Stimulated activated CD4-positive, alpha-beta T cell treated with anti-CD3 and anti-CD28 coated beads, Interleukin-12 subunit alpha, Interleukin-12 subunit beta, amount 100 ng/mL, for 48 hours (primary cell): ENCODE results near the gene PCCB.
"Not testable (repeated sequence)": the region's sequence is repeated elsewhere in the genome, so short reads cannot be mapped to it uniquely, and the experiment has no call there.

Source experiments
- DNase-seq, 3 donors: peaks; one replicate each; pipeline ENCODE4 v3.0.0-alpha.2; 2020; ENCODE audit warnings: low read depth in 2 of 3, low spot score in 1 of 3

PCCB gene

DNA sequence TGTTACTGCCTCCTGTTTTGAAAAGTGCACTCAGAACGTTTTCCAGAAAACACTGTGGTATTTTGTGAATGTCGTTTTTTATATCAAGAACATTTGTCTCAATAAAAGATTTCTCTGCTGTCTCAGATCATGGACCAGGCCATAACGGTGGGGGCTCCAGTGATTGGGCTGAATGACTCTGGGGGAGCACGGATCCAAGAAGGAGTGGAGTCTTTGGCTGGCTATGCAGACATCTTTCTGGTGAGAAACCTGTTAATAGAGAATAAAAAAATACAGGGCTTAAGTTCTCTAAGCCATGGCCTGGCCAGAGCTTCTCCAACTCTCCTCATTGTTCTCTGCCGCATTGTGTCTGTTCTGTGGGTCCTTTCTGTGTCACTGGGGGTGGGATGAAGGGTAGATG, 11.7 kb downstream of the PCCB start:
- DNase-seq: no peak

DNA sequence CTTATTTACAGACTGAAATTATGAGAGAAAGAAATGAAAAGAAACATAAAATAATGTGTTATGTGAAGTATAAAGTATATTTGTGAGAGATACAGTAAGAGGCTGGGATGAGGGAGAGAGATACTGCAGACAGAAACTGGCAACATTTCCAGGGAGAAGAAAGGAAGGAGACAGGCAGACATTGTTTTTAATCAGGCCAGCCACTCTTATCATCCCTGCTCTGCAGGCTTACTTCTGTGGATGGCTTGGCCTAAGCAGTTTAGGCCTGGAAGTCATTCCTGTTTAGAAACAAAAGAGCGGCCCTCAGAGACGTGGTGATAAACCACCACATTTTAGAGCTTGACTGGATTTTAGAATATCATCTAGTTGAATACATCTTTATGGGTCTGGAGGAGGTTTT, 12.4 kb downstream of the PCCB start:
- no peak for DNase-seq

DNA sequence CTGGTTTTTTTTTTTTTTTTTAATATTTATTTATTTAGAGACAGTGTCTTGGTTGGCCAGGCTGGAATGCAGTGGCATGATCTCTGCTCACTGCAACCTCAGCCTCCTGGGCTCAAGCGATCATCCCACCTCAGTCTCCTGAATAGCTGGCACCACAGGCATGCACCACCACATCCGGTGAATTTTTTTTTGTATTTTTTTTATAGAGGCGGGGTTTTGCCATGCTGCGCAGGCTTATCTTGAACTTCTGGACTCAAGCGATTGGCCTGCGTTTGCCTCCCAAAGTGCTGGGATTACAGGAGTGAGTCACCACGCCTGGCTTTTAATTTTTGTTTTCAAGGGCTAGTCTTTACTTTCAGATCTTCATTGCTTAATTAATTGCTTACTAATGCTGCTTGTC, 13.1 kb downstream of the PCCB start:
- DNase-seq: no peak

DNA sequence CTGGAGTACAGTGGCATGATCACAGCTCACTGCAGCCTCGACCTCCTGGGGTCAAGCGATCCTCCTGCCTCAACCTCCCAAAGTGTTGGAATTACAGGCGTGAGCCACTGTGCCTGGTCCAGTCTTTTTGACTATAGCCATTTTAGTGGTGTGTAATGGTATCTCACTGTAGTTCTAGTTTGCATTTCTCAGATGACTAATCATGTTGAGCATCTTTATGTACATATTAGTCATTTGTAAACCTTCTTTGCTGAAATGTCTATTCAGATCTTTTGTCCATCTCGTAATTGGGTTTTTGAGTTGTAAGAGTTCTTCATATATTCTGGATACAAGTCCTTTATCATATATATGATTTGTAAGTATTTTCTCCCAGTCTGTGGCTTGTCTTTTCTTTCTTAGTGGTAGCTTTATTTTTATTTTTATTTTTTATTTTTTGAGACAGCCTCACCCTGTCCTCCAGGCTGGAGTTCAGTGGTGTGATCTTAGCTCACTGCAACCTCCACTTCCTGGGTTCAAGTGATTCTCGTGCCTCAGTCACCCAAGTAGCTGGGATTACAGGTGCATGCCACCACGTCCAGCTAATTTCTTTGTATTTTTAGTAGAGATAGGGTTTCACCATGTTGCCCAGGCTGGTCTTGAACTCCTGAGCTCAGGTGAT, 16.5 kb downstream of the PCCB start:
- not testable (repeated sequence) for DNase-seq

DNA sequence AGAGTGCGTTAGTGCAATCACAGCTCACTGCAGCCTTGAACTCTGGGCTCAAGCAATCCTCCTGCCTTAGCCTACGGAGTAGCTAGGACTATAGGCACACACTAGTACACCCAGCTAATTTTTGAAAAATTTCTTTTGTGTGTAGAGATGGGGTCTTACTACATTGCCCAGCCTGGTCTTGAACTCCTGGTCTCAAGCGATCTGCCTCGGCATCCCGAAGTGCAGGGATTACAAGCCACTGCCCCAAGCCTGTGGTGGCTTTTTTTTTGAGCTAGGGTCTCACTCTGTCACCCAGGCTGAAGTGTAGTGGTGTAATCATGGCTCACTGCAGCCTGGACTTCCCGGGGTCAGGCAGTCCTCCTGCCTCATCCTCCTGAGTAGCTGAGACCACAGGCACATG, 17.1 kb downstream of the PCCB start:
- no peak for DNase-seq

DNA sequence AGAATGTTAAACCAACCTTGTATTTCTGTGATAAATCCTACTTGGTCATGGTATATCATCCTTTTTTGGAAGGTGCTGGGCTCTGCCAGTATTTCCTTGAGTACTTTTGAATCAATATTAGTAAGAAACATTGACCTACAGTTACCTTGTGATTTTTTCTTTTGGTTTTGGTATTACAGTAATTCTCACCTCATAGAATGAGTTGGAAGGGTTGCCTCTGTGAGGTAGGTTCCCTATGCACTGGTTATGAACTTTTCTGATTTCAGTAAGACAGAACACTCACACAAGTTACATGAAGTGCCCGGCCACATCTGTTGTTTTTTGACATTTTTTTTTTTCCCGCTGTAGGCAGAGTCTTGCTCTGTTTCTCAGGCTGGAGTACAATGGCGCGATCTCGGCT, 20.0 kb downstream of the PCCB start:
- no peak for DNase-seq

DNA sequence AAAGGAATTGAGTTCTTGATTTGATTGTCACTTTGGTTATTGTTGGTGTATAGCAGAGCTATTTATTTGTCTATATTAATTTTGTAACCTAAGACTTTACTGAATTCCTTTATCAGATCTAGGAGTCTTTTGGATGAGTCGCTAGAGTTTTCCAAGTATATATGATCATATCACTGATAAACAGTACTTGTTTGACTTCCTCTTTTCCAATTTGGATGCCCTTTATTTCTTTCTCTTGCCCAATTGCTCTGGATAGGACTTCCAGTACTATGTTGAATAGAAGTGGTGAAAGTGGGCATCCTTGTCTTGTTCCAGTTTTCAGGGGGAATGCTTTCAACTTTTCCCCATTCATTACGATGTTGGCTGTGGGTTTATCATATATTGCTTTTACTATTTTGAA, 21.5 kb downstream of the PCCB start:
- not testable (repeated sequence) for DNase-seq

DNA sequence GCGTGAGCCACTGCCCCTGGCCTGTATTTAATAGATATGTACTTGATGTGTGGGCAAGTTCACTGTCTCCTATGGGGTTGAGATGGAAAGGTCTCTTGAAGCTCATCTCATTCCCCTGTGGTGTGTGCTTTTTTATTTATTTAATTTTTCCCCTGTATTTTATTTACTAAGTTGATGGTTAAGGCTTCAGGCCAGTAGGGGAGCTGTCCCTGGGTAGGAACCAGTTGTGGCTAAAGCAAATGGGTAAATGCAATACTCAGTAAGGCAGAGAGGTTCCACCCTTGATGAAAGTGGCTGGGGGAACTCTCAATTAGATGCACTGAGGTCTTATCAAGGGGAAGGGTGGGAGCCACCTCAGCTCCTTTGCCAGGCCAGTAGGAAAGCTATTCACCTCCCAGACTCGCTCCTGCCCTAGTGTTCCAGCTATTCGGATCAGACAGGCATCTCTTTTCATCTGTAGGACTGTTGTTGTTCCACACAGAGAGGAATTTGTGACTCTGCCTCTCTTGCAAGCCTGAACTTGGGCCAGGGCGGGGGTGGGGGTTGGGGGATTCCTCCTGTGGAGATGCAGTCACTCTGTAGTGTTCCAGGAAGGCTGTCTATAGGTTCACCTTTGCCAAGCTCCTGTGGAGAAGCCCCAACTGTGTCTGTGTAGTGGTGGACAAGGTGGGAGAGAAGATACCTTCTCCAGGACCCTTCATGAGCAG, 26.1 kb downstream of the PCCB start:
- no peak for DNase-seq

DNA sequence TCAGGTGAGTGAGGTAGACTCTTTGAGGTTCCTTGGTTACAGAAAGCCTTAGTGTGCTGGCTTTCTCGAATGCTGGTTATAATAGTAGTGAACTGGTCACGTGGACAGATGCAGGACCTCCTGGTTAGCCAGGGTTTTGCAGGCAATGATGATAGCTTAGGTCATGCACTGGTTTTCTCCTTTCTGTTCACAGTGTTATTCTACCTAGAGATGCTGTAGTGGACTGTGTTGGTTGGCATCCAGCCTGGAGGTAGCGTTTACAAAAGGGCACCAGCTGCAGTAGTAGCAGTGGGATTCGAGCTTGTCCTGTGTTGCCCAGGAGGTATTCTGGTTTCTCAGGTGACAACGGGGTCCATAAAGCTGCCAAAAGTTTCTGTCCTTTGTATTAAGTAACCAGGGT, 27.0 kb downstream of the PCCB start:
- no peak for DNase-seq

DNA sequence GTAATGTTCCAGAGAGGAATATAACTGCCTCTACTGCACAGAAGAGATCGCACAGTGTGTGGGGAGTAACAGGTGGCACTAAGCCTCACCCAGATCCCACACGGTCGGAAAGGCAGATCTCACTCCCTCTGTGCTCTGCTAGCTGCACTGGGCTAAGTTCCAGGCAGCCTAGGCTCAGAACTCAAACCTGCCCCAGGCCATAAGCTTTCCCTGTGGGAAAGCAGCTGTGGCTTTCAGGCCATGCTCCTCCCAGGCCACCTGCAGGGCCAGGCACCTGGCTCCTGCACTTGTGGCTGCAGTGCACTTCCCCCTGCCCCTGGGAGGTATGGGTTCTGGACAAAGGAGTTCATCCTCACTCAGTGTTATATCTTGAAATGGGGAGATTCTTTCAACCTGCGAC, 27.5 kb downstream of the PCCB start:
- no peak for DNase-seq

DNA sequence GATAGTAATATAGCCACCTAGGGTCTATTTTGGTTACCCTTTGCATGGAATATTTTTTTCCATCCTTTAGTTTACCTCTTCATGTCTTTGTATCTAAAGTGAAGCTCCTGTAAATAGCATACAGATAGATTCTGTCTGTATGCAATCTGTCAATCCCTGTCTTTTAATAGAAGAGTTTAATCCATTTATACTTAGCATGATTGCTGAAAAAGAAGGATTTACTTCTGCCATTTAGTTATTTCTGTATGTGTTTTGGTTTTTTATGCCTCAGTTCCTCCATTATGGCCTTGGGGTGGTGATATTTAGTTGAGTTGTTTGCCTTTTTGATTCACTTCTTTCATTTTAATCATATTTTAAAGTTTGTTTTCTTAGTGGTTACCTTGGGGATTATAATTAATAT, 29.0 kb downstream of the PCCB start:
- DNase-seq: no peak

DNA sequence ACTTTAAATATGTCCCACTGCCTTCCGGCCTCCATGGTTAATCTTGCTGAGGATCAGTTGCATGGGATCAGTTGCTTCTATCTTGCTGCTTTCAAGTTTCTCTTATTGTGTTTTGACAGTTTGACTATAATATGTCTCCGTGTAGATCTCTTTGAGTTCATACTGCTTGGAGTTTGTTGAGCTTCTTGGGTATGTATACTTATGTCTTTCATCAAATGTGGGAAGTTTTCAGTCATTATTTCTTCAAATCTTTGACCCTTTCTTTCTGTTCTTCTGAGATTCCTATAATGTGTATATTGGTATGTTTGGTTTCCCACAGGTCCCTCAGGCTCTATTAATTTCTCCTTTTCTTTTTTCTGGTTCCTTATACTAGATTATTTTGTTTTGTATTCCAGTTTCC, 30.8 kb downstream of the PCCB start:
- no peak for DNase-seq

DNA sequence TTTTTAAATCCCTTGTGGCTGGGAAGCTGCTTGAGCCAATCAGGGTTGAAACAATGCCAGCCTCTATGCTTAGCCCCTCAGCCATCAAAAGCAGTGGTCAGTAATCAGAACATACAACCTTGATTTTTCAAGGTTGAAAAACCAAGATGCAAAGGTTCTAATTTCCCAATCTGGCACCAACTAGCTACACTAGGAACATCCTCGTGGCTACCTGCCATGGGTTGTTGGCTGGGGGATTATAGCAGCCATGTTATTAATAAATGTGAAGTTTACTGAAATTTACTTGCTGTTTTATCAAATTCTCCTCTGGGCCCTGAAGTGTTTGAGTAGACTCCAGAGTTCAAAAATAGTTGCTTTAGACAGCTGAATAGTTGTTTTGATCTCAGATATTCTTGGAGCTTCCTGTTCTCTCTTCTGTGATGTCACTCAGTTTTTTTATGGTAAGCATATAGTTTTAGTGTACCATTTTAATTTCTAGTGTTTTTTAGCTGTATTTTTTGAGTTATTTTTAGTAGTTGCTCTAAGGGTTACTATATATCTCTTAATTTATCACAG, 31.9 kb downstream of the PCCB start:
- DNase-seq: no peak

DNA sequence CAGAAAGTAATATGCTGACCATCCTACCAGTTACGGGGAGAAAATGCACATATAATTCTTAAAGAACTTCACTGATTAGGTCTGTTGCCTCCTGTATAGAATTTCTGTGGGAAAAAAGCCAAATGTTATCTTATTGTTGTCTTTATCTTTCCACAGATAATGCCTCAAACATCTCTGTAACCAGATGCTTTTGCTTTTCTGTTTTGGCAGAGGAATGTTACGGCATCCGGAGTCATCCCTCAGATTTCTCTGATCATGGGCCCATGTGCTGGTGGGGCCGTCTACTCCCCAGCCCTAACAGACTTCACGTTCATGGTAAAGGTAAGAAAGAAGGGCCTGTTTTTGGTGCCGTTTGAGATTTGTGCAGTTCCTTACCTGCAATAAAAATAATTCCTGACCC, 33.5 kb downstream of the PCCB start:
- no peak for DNase-seq

DNA sequence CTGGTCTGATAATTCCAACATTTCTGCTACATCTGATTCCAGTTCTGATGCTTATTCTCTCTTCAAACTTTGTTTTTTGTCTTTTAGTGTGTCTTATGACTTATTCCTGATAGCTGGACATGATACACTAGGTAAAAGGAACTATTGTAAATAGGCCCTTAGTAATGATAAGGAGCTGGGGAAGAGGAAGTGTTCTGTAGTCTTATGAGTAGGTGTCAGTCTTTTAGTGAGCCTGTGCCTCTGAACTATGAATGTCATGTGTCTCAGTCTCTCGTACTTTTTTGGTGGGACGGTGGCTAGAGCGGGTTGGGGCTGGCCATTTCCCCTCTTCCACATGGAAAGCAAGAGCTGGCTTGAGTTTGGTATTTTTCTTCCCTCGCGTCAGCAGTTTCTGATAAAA, 41.2 kb downstream of the PCCB start:
- no peak for DNase-seq

DNA sequence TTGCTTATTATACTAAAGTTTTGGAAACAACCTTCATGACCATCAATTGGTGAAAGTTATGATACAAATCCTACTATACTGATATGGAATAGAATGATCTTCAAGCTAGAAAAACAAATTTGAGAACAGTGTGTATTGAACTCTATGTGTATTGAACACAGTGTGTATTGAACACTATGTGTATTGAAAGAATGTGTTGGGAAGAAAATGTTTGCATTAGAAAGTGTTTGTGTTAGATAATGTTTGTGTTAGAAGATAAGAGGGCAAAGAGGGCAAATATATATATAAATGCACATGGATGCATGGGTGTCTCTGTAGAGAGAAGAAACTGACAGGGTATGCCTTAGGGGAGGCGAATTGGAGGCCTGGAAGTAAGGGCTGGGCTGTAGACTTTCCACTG, 42.4 kb downstream of the PCCB start:
- no peak for DNase-seq

DNA sequence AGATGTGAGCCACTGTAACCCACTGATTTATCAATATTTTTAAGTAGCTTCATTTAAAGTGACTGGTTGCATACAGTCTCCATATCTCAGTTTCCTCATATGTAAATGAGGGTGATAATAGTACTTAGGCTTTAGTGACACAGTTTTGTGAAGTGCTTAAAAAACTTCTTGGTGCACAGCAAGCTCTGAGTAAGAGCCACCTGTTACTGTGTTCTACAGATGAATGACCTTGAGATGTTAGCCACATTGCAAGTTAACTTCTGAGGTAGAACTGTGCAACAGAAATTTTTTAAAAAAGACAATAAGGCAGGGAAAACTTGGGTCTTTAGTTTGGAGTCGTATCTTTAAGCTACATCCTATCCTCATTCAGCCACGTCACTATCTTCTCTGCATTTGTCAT, 43.1 kb downstream of the PCCB start:
- DNase-seq: no peak

DNA sequence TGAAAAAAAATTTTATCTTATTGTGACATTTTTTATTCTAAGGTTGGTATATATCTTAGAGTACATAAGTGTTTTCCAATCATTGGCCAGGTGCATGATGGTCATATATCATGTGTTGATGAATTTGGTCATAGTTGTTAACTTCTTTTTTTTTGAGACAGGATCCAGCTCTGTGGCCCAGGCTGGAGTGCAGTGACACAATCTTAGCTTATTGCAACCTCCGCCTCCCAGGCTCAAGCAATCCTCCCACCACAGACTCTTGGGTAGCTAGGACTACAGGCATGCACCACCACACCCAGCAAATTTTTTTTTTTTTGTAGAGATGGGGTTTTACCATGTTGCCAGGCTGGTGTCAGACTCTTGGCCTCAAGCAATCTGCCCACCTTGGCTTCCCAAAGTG, 44.0 kb downstream of the PCCB start:
- DNase-seq: no peak

DNA sequence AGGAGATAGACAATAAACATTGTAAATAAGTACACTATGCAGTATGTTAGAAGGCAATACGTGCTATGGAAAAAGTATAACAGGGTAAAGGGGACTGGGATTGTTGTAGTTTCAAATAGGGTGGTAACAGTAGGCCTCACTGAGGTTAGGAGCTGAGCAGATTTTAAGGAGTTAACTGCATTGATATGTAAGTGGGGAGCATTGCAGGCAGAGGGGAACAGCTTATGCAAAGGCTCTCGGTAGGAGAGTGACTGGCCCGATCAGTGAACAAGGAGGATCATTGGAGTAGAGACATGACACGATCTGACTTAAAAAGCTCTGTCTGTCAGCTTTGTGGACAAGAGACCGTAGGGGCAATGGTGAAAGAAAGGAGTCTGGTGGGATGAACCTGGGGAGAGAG, 46.8 kb downstream of the PCCB start:
- no peak for DNase-seq

DNA sequence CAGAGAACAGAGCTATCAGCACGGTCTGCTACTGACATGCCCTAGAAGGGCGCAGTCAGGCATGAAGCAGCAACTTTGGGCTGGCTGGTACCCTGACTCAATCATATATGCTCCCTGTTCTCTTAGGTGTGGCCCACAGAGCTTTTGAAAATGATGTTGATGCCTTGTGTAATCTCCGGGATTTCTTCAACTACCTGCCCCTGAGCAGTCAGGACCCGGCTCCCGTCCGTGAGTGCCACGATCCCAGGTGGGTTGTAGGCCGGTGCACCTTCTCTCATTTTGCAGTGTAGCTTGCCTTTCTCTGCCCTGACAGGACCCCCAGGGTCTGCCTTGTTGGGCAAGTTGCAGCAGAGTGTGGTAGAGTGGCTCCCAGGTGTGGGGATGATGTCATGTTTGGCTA, 47.7 kb downstream of the PCCB start:
- DNase-seq: no peak

DNA sequence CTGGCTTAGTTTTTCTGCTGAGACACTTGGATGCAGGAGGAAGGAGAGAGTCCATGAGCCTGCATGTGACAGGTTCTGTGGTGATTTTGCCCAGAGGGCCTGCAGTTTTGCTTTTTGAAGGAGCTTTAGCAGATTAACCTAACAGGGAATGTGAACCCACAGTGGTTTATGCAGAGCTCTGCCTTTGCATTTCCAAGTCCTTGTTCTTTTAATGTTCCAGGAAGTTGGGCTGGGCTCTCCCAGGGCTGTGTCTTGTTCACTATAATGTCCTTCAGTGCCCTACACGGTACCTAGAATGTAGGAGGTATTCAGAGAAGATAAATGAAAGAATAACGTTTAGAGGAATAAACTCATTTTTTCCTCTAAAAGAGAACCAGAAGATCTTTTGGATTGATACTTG, 50.3 kb downstream of the PCCB start:
- DNase-seq: no peak

DNA sequence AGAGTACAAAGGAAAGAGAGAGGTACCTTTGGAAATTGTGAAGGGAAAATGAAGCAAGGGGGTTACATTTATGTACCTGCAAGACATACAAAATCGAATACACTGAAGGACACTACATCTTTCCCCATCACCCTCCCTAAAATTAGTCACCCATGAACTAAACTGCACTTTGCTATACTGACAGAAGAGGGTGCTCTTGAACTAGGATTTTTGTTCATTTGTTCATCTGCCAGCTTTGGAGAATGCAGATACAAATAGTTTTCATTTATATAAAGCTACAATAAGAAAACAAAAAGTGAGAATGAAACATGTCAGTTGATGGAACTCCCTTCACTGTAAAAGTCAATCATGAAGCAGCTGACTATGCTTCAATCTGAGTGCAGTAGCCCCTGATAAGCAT, 55.7 kb downstream of the PCCB start:
- DNase-seq: no peak

DNA sequence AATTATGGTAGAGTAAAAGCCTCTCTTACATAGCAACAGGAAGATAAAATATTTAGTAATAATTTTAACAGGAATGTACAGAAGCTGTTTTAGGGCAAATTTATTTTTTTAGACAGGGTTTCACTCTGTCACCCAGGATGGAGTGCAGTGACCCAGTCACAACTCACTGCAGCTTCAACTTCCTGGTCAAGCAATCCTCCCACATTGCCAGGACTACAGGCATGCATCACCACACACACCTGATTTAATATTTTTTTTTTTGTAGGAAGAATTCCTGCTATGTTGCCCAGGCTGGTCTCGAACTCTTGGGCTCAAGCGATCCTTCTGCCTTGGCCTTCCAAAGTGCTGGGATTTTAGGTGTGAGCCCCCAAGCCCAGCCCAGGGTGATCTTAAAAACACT, 61.1 kb downstream of the PCCB start:
- DNase-seq: no peak
